Transverse colon (tissue), 4 donors: ENCODE results near the gene SMAD7. TPM values are rescaled to one million over a fixed set of nuclear protein-coding genes. Genes with fewer than 3 reads are reported as not detected.

Experiments
- DNase-seq: peaks from one replicate; pipeline ENCODE4 v3.0.0-alpha.2; 2019
- H3K27ac ChIP-seq, 4 donors: fragments of 200-600 bp; sonication (generic); 2 replicates each; pipeline ENCODE4 v1.5.1; 2016 to 2018; ENCODE audit warnings: inconsistent platforms in 4 of 4
- H3K27me3 ChIP-seq: fragments of 200-600 bp; sonication (generic); 2 replicates; pipeline ENCODE4 v1.5.1; 2017; ENCODE audit warnings: inconsistent platforms
- H3K36me3 ChIP-seq, 4 donors: fragments of 200-600 bp; sonication (generic); 2 replicates each; pipeline ENCODE4 v1.5.1; 2017 to 2019; ENCODE audit warnings: inconsistent platforms in 4 of 4
- H3K4me1 ChIP-seq, 4 donors: fragments of 200-600 bp; sonication (generic); 2 replicates each; pipeline ENCODE4 v1.5.1; 2017 to 2020; ENCODE audit warnings: inconsistent platforms in 4 of 4
- H3K4me3 ChIP-seq, 4 donors: fragments of 200-600 bp; sonication (generic); 1 replicate in 1 of 4; 2 replicates in 3 of 4; pipeline versions ENCODE4 v1.5.1 to v1.6.1; 2017 to 2019; ENCODE audit warnings: inconsistent platforms in 4 of 4
- H3K9me3 ChIP-seq, 2 donors: fragments of 200-600 bp; sonication (generic); 2 replicates each; pipeline ENCODE4 v1.5.1; 2017 to 2019; ENCODE audit warnings: inconsistent platforms in 2 of 2
- CTCF ChIP-seq, 5 experiments: fragments of 200-600 bp in 3 of 5; fragments of 450-650 bp in 2 of 5; sonication (generic) in 3 of 5; IDR thresholded peaks; 1 replicate in 2 of 5; 2 replicates in 3 of 5; pipeline ENCODE4 v1.5.1; 2016 to 2017; ENCODE audit warnings: antibody characterized with exemption in 5 of 5, inconsistent platforms in 3 of 5, mild to moderate bottlenecking in 2 of 5, moderate library complexity in 1 of 5
- EP300 ChIP-seq: sonication (generic); formaldehyde crosslinking; IDR thresholded peaks from one replicate; pipeline ENCODE4 v1.6.1; 2017; ENCODE audit warnings: antibody characterized with exemption, low read depth
- POLR2A ChIP-seq: fragments of 450-650 bp; IDR thresholded peaks from one replicate; pipeline ENCODE4 v1.6.1; 2016; ENCODE audit warnings: antibody characterized with exemption, mild to moderate bottlenecking, moderate library complexity
- POLR2AphosphoS5 ChIP-seq, 3 donors: sonication (generic); formaldehyde crosslinking; IDR thresholded peaks; one replicate each; pipeline ENCODE4 v1.6.1; 2016; ENCODE audit warnings: antibody characterized with exemption in 3 of 3
- WGBS, 2 donors: methylation state at CpG; one replicate each; pipeline ENCODE4 v1.1.5; 2018; ENCODE audit warnings: low coverage in 1 of 2; 5-methylcytosine and 5-hydroxymethylcytosine counted together
- in situ Hi-C, 4 donors: fragments of 200-750 bp; cut with MboI; loops; one replicate each; pipeline versions ENCODE4 v1.15.0 to v1.15.1; 2017; ENCODE audit warnings: low sequenced_read_pairs in 3 of 4, low pct_ligation_motif_present in 1 of 4, low pct_unique_long_range_greater_than_20kb in 1 of 4
- intact Hi-C: fragments of 100-400 bp; cut with DNase I; formaldehyde crosslinking; loops from one replicate; pipeline ENCODE4 v1.15.1; 2023; ENCODE audit warnings: low total_unique reads
- total RNA-seq, 4 donors: library from RNA; depleted of rRNA; stranded (reverse); fragments of >200 nt; gene quantifications; one replicate each; pipeline ENCODE4 v1.1.0, GENCODE V29; 2016

Gene SMAD7
- total RNA-seq, 4 donors from 2014 or later, result 76.0 to 199 (median 77.1) TPM

- Histone ChIP-seq H3K27me3 (no peaks in the 10 kb centered on the region), H3K27ac (peak overlapping the region; percentile 79 to 88 (median 84)), H3K9me3 (no peaks in the 10 kb centered on the region), H3K4me1 (peaks cover 10 to 20% (median 15%) of the 10 kb centered on the region in 4 donors), H3K36me3 (no peaks in the 10 kb centered on the region), H3K4me3 (peak overlapping the region; percentile 73 to 93 (median 77))
- intact Hi-C loops (no loop called here), in situ Hi-C loops (no loop called here)
- peak; percentile 67 for DNase-seq
- TF ChIP-seq POLR2AphosphoS5 (IDR thresholded peaks at IDR 0.05) (peak in 1 of 3 donors; percentile 33), EP300 (no peak), POLR2A (no peak), CTCF (IDR thresholded peaks at IDR 0.05) (no peak)
- WGBS, 2 donors, result 1% methylated on average over 91 of the region's 119 CpGs; no CpG with 5 or more reads in 1 of the 2 donors
Measured at GRCh38 chr18:48975817-48976649, 25.3 kb upstream of the SMAD7 start.

GRCh38 chr18:48975120-48975816, 24.5 kb upstream of the SMAD7 start:
- H3K27ac ChIP-seq, result peak overlapping the region; percentile 79 to 88 (median 84)
- H3K36me3 ChIP-seq, result no peaks in the 10 kb centered on the region
- H3K9me3 ChIP-seq, result no peaks in the 10 kb centered on the region
- no peak for DNase-seq
- intact Hi-C loops, result no loop called here
- H3K4me3 ChIP-seq, result peak overlapping the region; percentile 73 to 93 (median 77)
- TF ChIP-seq EP300 (no peak), POLR2A (peak; percentile 32)
- 5 to 9% methylated on average over 8 to 55 of the region's 58 CpGs for WGBS, 2 donors
- no peaks in the 10 kb centered on the region for H3K27me3 ChIP-seq
- in situ Hi-C loops, result no loop called here
- H3K4me1 ChIP-seq, result peaks cover 10 to 20% (median 13%) of the 10 kb centered on the region in 4 donors

GRCh38 chr18:48974304-48975119, 23.7 kb upstream of the SMAD7 start:
- Histone ChIP-seq H3K4me3 (peak overlapping the region in 1 of 4 donors; percentile 73), H3K36me3 (no peaks in the 10 kb centered on the region), H3K27ac (peak overlapping the region; percentile 79 to 88 (median 84)), H3K4me1 (peaks cover 10 to 17% (median 12%) of the 10 kb centered on the region in 4 donors), H3K27me3 (no peaks in the 10 kb centered on the region), H3K9me3 (no peaks in the 10 kb centered on the region)
- in situ Hi-C loops (loop anchor here in 1 of 4 donors (25.0 kb wide), 1 partner anchor 187 kb away; no protein-coding TSS in a partner anchor), intact Hi-C loops (no loop called here)
- TF ChIP-seq POLR2AphosphoS5 (IDR thresholded peaks at IDR 0.05) (no peak), POLR2A (no peak), EP300 (no peak), CTCF (IDR thresholded peaks at IDR 0.05) (no peak)
- 73 to 77% methylated on average over 11 to 28 of the region's 28 CpGs for WGBS, 2 donors
- DNase-seq, result no peak

GRCh38 chr18:48973731-48974130, 23.0 kb upstream of the SMAD7 start:
- peak overlapping the region in 2 of 4 donors; percentile 7 to 83 for H3K27ac ChIP-seq
- H3K4me3 ChIP-seq, result no peak overlapping the region
- H3K27me3 ChIP-seq, result no peaks in the 10 kb centered on the region
- WGBS, 2 donors, result 77% methylated on average over 3 of the region's 3 CpGs; no CpG with 5 or more reads in 1 of the 2 donors
- peaks cover 10 to 17% (median 12%) of the 10 kb centered on the region in 4 donors for H3K4me1 ChIP-seq
- DNase-seq, result peak; percentile 39
- TF ChIP-seq CTCF (IDR thresholded peaks at IDR 0.05), result no peak
- TF ChIP-seq POLR2A, result no peak
- TF ChIP-seq EP300, result no peak
- no peak for TF ChIP-seq POLR2AphosphoS5 (IDR thresholded peaks at IDR 0.05)
- no peaks in the 10 kb centered on the region for H3K36me3 ChIP-seq
- intact Hi-C loops (no loop called here), in situ Hi-C loops (loop anchor here in 1 of 4 donors (25.0 kb wide), 1 partner anchor 186 kb away; no protein-coding TSS in a partner anchor)
- H3K9me3 ChIP-seq, result no peaks in the 10 kb centered on the region
